ENCODE measurements around the gene TMEM126A. TPM values are rescaled to one million over a fixed set of nuclear protein-coding genes. Genes with fewer than 3 reads are reported as not detected.

The TMEM126A gene
- total and polyA plus RNA-seq, 7 donors, result 32.4 to 107 (median 51.5) TPM

DNA sequence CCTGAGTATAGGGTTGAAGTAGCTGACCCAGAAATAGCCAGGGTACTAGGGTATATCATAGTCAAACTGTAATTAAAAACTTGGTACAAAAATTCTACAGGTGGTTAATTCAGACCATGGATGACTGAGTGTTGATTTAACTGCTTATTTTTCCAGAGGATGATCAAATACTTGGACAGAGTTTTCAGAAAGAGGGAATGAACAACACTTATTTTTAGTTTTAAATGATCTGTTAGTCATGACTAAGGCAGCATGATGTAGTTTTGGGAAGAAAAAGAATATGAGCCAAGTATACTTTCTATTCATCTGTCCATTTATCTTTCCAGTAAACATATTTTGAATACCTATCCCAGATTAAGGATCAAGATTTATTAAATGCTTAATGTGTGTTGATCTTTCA lies 58.0 kb downstream of the TMEM126A start:
- Histone ChIP-seq H3K27ac (peak overlapping the region; percentile 3), H3K27me3 (ENCODE audit: insufficient read depth in 3 of 3, low read length in 2 of 3) (no peaks in the 10 kb centered on the region), H3K9me3 (no peaks in the 10 kb centered on the region), H3K4me1 (peaks cover 4% of the 10 kb centered on the region), H3K36me3 (ENCODE audit: insufficient read depth in 1 of 2, low read depth in 1 of 2) (no peaks in the 10 kb centered on the region), H3K4me3 (no peak overlapping the region)
- no peak for DNase-seq
- peak in 1 of 4 donors; percentile 57 for ATAC-seq
- TF ChIP-seq, protein P1, sequence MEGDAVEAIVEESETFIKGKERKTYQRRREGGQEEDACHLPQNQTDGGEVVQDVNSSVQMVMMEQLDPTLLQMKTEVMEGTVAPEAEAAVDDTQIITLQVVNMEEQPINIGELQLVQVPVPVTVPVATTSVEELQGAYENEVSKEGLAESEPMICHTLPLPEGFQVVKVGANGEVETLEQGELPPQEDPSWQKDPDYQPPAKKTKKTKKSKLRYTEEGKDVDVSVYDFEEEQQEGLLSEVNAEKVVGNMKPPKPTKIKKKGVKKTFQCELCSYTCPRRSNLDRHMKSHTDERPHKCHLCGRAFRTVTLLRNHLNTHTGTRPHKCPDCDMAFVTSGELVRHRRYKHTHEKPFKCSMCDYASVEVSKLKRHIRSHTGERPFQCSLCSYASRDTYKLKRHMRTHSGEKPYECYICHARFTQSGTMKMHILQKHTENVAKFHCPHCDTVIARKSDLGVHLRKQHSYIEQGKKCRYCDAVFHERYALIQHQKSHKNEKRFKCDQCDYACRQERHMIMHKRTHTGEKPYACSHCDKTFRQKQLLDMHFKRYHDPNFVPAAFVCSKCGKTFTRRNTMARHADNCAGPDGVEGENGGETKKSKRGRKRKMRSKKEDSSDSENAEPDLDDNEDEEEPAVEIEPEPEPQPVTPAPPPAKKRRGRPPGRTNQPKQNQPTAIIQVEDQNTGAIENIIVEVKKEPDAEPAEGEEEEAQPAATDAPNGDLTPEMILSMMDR (IDR thresholded peaks at IDR 0.05), result no peak
- intact Hi-C loops (cut with DNase I), result no loop called here

Other genes with a start within 250 kb of the TMEM126A start
- 1 to 10 TPM; 3.4 to 5.3 (median 3.8) TPM for gene DLG2, start 20.6 kb upstream of the TMEM126A start, total RNA-seq
- 1 to 10 TPM in 1 of 3 donors, under 1 TPM in 2; 0.23 to 1.3 (median 0.35) TPM for gene DLG2, start 20.6 kb upstream of the TMEM126A start, polyA plus RNA-seq
- gene TMEM126B, start 19.4 kb upstream of the TMEM126A start, total RNA-seq, result 10 to 100 TPM; 20.0 to 33.3 (median 25.2) TPM
- 10 to 100 TPM; 28.6 to 40.6 (median 40.0) TPM for gene TMEM126B, start 19.4 kb upstream of the TMEM126A start, polyA plus RNA-seq
- 10 to 100 TPM; 14.0 to 32.3 (median 19.4) TPM for gene CREBZF, start 17.2 kb downstream of the TMEM126A start, total RNA-seq
- 10 to 100 TPM; 14.1 to 25.6 (median 17.9) TPM for gene CREBZF, start 17.2 kb downstream of the TMEM126A start, polyA plus RNA-seq
- under 1 TPM in 3 of 4 donors, not detected in 1; 0.15 to 0.71 (median 0.42) TPM for gene CCDC89, start 38.2 kb downstream of the TMEM126A start, total RNA-seq
- 1 to 10 TPM in 1 of 3 donors, under 1 TPM in 2; 0.13 to 2.0 (median 0.20) TPM for gene CCDC89, start 38.2 kb downstream of the TMEM126A start, polyA plus RNA-seq
- 1 to 10 TPM; 3.2 to 5.6 (median 5.1) TPM for gene SYTL2, start 163.2 kb downstream of the TMEM126A start, total RNA-seq
- 1 to 10 TPM; 1.7 to 4.8 (median 2.3) TPM for gene SYTL2, start 163.2 kb downstream of the TMEM126A start, polyA plus RNA-seq
- not detected for gene CCDC83, start 207.4 kb downstream of the TMEM126A start, total RNA-seq
- not detected for gene CCDC83, start 207.4 kb downstream of the TMEM126A start, polyA plus RNA-seq

Measured in psoas muscle (tissue), 8 donors.